OCI-LY7 (cell line): Measurements from ENCODE around the gene PTX4.

Experiments
- CTCF ChIP-seq: fragments of 200-600 bp; sonication (generic); conservative IDR thresholded peaks from 2 replicates; pipeline ENCODE4 v1.5.1; 2014; ENCODE audit warnings: mild to moderate bottlenecking, antibody characterized with exemption, low read length, moderate library complexity, mixed read lengths
- EZH2phosphoT487 ChIP-seq: fragments of 200-600 bp; sonication (generic); IDR thresholded peaks from 2 replicates; pipeline ENCODE4 v1.6.1; 2018; ENCODE audit warnings: low read depth, borderline replicate concordance, mild to moderate bottlenecking, mixed run types, antibody characterized with exemption, low read length, moderate library complexity, mixed read lengths

- TF ChIP-seq CTCF = no peak
- TF ChIP-seq EZH2phosphoT487 = no peak
Observed at GRCh38 chr16:1505912-1506311, 17.2 kb upstream of the PTX4 start.
